GM18498 (cell line): ENCODE data around the gene SLX9.

Experiments used
- ATAC-seq: cut with Tn5 transposase; IDR thresholded peaks from one replicate; pipeline ENCODE4 v1.9.1; 2021; ENCODE audit warnings: mild to moderate bottlenecking, moderate library complexity; ENCODE audit not compliant: unreplicated experiment

SLX9 gene

DNA sequence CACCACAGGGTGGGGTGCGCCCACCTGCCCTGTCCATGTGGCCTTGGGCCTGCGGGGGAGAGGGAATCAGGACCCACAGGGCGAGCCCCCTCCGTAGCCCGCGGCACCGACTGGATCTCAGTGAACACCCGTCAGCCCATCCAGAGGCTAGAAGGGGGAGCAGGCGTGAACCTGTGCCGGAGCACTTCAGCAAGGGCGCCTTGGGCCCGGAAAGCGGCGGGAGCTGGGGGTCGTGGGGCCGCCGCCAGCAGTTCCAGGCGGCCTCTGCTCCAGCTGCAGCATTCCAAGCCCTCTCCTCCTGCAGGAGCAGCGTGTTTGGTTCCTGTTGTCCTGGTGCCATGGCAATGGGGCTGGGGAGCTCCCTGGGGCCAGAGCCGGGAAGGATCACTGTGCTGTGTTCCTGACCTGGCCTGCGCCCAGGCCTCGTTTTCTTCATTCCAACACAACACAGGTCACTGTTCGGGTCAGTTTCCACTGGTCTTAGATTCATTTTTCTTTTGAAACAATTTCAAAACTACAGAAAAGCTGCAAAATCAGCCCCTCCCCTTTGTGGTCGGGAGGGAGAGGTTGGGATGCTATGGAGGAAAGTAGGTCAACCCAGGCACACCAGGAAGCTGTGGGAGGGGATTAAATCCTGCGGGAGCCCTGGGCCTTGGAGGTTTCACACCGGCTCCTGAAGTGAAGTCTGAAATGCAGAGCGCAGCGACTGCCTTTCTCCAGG, 18.8 kb downstream of the SLX9 start:
- ATAC-seq, result no peak

GRCh38 chr21:44959376-44960091, 19.7 kb downstream of the SLX9 start:
- ATAC-seq, result no peak

DNA sequence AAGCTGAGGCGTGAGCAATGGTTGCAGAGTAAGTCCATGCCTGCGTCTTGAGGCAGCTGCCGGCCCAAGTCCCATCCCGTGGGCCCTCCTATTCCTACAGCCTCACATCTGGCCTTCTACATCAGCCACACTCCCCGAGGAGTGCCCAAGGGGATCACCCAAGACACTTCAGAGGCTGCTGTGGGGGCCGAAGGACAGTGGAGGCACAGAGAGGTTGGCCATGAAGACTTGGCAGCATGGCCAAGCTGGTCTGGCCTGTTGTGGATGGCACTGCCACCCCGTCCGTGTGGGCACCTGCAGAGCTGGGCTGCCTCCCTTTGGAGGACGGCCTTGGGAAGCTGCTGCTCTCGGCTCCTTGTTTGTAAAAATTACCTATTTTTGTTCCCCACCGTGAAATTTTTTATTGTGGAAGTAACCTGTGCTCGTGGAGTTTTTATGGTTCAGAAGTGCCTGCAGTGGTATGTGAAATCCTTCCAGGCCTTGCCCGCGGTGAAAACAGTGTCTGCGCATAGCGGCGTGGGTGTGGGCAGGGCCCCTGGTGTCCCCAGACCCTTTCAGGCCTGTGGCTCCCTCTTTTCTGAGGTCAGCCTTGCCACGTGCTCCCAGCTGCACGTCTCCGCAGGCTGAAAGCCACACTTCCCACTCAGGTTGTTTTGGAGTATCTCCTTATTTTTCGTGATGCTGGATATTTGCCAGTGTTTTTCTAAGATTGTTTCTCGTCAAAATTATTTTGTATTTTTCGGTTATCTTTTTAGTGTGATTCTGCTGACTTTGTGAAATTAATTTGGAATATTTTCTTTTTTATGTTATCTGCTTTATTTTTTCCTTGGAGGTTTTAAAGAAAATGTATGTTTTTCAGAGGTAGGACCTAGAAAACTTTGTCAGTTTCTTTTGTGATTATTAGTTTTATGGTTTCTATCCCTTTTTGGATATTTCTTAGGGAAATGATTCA, 20.6 kb downstream of the SLX9 start:
- no peak for ATAC-seq

DNA sequence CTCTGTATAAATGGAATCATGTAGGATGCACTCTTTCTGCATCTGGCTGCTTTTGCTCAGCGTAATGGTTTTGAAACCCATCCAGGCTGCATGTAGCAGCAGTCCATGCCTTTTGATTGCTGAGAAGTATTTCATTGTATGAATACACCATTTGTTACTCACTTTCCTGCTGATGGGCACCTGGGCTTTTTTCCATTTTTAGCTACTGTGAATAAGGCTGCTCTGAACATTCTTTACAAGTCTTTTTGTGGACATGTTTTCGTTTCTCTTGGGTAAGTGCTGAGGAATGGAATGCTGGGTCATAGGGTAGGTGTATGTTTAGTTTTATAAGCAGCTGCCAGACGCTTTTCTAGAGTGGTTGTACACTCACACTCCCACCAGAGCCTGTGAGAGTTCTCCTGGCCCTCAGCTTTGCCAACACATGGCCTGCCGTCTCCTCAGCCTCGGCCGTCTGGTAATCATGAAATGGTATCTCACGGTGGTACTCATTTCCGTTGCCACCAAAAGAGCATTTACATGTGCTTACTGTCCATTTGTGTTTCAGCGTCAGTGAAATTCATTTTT, 22.7 kb downstream of the SLX9 start:
- ATAC-seq, result no peak

DNA sequence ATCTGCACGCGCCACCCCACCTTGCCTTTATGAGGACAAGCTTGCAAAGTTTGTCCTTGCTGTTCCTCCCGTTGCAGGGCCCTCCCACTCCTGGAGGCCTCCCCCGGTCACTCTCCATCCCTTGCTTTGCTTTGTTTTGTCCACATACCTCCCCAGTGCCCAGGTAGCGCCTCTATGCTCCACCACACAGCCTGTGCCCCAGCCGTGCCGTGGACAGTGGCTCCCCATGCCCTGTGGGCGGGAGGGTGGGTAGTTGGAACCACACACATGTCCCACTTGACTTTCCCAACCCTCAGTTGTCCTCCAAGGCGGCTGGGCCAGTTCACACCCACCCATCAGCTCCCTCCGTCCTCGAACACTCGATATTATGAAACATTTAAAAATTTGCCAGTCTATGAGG, 24.6 kb downstream of the SLX9 start:
- ATAC-seq, result no peak

- ATAC-seq, result no peak
Observed at GRCh38 chr21:44965251-44966022, 25.6 kb downstream of the SLX9 start.

- no peak for ATAC-seq
Observed at GRCh38 chr21:44966135-44967081, 26.6 kb downstream of the SLX9 start.

GRCh38 chr21:44967082-44968047, 27.5 kb downstream of the SLX9 start:
- ATAC-seq, result no peak

DNA sequence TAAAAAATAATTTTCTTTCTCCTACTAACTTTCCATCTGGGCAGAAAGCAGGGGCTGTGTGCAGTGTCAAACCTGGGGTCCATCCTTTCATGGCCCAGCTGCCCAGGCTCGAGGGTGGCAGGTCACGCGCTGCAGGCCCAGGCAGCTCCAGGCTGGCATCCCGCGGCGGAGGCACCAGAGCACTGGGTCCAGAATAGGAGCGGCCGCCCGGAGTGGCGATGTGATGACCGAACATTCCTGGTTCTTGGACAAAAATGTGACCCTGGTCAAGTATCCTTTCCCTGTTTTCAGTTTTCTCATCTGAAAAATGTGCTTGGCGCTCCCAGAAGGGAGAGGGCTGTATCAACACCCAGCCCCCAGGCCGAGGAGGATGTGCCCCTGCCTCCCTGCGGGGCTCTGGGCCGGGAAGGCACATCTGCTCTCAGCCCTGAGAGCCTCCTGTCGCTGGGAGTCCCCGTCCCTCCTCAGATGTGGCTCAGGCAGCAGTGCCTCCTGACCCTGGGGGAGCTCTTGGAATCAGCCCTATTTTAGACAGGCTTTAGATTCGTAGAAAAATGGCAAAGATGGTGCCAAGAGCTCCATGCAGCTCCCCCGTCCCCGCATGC, 29.3 kb downstream of the SLX9 start:
- ATAC-seq, result no peak

GRCh38 chr21:44969931-44970755, 30.3 kb downstream of the SLX9 start:
- no peak for ATAC-seq

GRCh38 chr21:44970766-44971671, 31.2 kb downstream of the SLX9 start:
- no peak for ATAC-seq

GRCh38 chr21:44971672-44971995, 31.8 kb downstream of the SLX9 start:
- no peak for ATAC-seq

DNA sequence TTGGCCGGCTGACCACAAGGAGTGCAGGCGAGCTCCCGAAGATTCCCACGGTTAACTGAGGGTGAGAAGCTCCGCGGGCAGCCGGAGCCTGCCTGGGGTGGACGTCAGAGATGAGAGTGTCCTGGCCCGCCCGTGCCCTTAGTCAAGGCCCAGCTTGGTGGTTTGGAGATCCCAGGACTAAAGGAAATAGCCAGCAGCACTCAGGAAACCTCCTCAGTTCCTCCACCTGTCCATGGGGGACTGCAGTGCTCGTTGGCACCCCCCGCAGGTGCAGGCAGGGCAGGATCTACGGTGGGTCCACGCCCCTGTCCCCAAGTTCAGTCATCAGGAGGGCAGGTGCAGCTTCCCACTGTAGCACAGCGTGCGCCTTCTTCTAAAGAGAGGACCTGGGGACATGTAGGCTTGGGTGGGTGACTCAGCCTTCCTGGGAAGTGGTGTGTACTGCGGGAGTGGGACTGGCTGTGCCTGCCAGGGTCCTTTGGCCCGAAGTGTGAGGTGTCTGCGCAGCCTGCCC, 32.5 kb downstream of the SLX9 start:
- no peak for ATAC-seq

- no peak for ATAC-seq
Observed at GRCh38 chr21:44972821-44973220, 33.0 kb downstream of the SLX9 start.

DNA sequence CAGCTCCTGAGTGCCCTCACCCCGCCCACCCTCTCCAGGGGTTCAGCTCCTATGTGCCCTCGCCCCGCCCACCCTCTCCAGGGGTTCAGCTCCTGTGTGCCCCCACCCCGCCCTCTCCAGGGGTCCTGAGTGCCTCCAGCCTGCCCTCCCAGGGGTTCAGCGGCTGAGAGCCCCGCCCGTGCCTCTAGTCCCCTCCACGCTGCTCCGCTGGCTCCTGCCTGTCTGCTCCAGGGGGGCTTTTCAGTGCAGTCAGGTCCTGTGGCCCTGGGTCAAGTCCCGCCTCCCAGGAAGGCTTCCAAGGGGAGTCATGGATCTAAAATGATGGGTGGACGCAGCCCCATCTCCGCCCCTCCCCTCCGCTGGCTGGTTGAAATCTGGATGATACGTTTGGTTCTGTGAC, 33.8 kb downstream of the SLX9 start:
- ATAC-seq, result no peak

GRCh38 chr21:44974676-44975075, 34.8 kb downstream of the SLX9 start:
- no peak for ATAC-seq
